ENCODE results near the gene NTRK3.

The NTRK3 gene

GRCh38 chr15:87829332-87830050, 427.0 kb downstream of the NTRK3 start:
- no peak overlapping the region for H2AFZ ChIP-seq (ENCODE audit: low read length)

GRCh38 chr15:87828608-87829007, 427.9 kb downstream of the NTRK3 start:
- Histone ChIP-seq H3K79me2 (ENCODE audit: insufficient read depth, low read length) (no peaks in the 10 kb centered on the region), H3K4me1 (ENCODE audit: insufficient read depth, low read length, poor library complexity, severe bottlenecking) (no peaks in the 10 kb centered on the region), H3K27me3 (ENCODE audit: insufficient read depth, low read length, poor library complexity, severe bottlenecking) (no peaks in the 10 kb centered on the region), H4K20me1 (ENCODE audit: insufficient read depth, low read length, poor library complexity, severe bottlenecking) (no peaks in the 10 kb centered on the region), H3K9me2 (replicated peaks; ENCODE audit: low read depth, low read length) (no peaks in the 10 kb centered on the region), H3K9me3 (ENCODE audit: insufficient read depth, low read depth, low read length) (no peaks in the 10 kb centered on the region), H3F3A (ENCODE audit: low read depth) (no peaks in the 10 kb centered on the region), H3K9ac (ENCODE audit: low read depth, low read length, poor library complexity, severe bottlenecking) (no peak overlapping the region), H3K4me2 (ENCODE audit: low read depth, low read length, poor library complexity, severe bottlenecking) (no peak overlapping the region), H3K36me3 (ENCODE audit: insufficient read depth, low read length) (no peaks in the 10 kb centered on the region), H2AFZ (ENCODE audit: low read length) (no peak overlapping the region), H3K4me3 (ENCODE audit: low read length, poor library complexity, severe bottlenecking) (no peak overlapping the region)
- TF ChIP-seq EZH2phosphoT487 (IDR thresholded peaks at IDR 0.05; ENCODE audit: borderline replicate concordance) (no peak), CTCF (conservative IDR thresholded peaks at IDR 0.05; ENCODE audit: low read length) (no peak)

More at GRCh38 chr15:87829332-87830050, 427.0 kb downstream of the NTRK3 start:
- no peaks in the 10 kb centered on the region for H3K27me3 ChIP-seq (ENCODE audit: insufficient read depth, low read length, poor library complexity, severe bottlenecking)
- no peaks in the 10 kb centered on the region for H3K4me1 ChIP-seq (ENCODE audit: insufficient read depth, low read length, poor library complexity, severe bottlenecking)
- H3K4me2 ChIP-seq (ENCODE audit: low read depth, low read length, poor library complexity, severe bottlenecking): no peak overlapping the region
- H3K9me3 ChIP-seq (ENCODE audit: insufficient read depth, low read depth, low read length): no peaks in the 10 kb centered on the region
- TF ChIP-seq CTCF (conservative IDR thresholded peaks at IDR 0.05; ENCODE audit: low read length): no peak
- TF ChIP-seq EZH2phosphoT487 (IDR thresholded peaks at IDR 0.05; ENCODE audit: borderline replicate concordance): no peak
- no peak overlapping the region for H3K4me3 ChIP-seq (ENCODE audit: low read length, poor library complexity, severe bottlenecking)
- H3K9ac ChIP-seq (ENCODE audit: low read depth, low read length, poor library complexity, severe bottlenecking): no peak overlapping the region
- no peaks in the 10 kb centered on the region for H3K9me2 ChIP-seq (replicated peaks; ENCODE audit: low read depth, low read length)
- no peaks in the 10 kb centered on the region for H4K20me1 ChIP-seq (ENCODE audit: insufficient read depth, low read length, poor library complexity, severe bottlenecking)
- H3F3A ChIP-seq (ENCODE audit: low read depth): no peaks in the 10 kb centered on the region
- H3K79me2 ChIP-seq (ENCODE audit: insufficient read depth, low read length): no peaks in the 10 kb centered on the region
- H3K36me3 ChIP-seq (ENCODE audit: insufficient read depth, low read length): no peaks in the 10 kb centered on the region

- TF ChIP-seq CTCF (conservative IDR thresholded peaks at IDR 0.05; ENCODE audit: low read length) (no peak), EZH2phosphoT487 (IDR thresholded peaks at IDR 0.05; ENCODE audit: borderline replicate concordance) (no peak)
- Histone ChIP-seq H3K4me1 (ENCODE audit: insufficient read depth, low read length, poor library complexity, severe bottlenecking) (no peaks in the 10 kb centered on the region), H3K36me3 (ENCODE audit: insufficient read depth, low read length) (no peaks in the 10 kb centered on the region), H3K27me3 (ENCODE audit: insufficient read depth, low read length, poor library complexity, severe bottlenecking) (no peaks in the 10 kb centered on the region), H3K9ac (ENCODE audit: low read depth, low read length, poor library complexity, severe bottlenecking) (no peak overlapping the region), H3F3A (ENCODE audit: low read depth) (no peaks in the 10 kb centered on the region), H2AFZ (ENCODE audit: low read length) (no peak overlapping the region), H3K4me2 (ENCODE audit: low read depth, low read length, poor library complexity, severe bottlenecking) (no peak overlapping the region), H3K79me2 (ENCODE audit: insufficient read depth, low read length) (no peaks in the 10 kb centered on the region), H3K9me3 (ENCODE audit: insufficient read depth, low read depth, low read length) (no peaks in the 10 kb centered on the region), H3K9me2 (replicated peaks; ENCODE audit: low read depth, low read length) (no peaks in the 10 kb centered on the region), H4K20me1 (ENCODE audit: insufficient read depth, low read length, poor library complexity, severe bottlenecking) (no peaks in the 10 kb centered on the region), H3K4me3 (ENCODE audit: low read length, poor library complexity, severe bottlenecking) (no peak overlapping the region)
Observed at GRCh38 chr15:87827131-87827530, 429.4 kb downstream of the NTRK3 start.

All from Loucy (cell line).